GM10266 (cell line): Measurements from ENCODE around the gene PARP12.

Source experiments
- DNase-seq: peaks from one replicate; pipeline ENCODE4 v3.0.0; 2012; ENCODE audit errors: extremely low spot score
- TF ChIP-seq, protein P1 (sequence below): IDR thresholded peaks from 2 replicates; pipeline ENCODE4 v1.5.1; 2012; ENCODE audit warnings: mild to moderate bottlenecking, low read depth; ENCODE audit not compliant: control insufficient read depth, insufficient read depth; ENCODE audit errors: missing control alignments

PARP12 gene

DNA sequence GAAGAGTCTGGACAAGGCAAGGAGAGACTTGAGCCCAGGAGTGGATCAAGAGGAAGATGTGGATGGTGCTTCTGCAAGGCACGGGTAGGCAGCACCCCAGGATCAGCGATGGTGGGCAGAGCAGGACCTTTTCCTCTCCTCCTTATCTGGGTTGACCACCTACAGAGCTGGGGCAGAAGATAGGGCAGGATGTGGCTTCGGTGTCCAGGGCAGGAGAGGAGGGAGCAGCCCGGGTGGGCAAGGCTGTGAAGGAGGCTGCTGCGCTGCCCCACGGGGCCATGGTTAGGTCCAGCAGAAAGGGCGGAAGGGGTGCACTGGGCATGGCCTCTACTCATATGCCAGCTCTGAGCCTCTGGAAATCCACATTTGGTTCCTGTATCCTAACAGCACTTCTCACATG, 20.0 kb upstream of the PARP12 start:
- TF ChIP-seq, protein P1, sequence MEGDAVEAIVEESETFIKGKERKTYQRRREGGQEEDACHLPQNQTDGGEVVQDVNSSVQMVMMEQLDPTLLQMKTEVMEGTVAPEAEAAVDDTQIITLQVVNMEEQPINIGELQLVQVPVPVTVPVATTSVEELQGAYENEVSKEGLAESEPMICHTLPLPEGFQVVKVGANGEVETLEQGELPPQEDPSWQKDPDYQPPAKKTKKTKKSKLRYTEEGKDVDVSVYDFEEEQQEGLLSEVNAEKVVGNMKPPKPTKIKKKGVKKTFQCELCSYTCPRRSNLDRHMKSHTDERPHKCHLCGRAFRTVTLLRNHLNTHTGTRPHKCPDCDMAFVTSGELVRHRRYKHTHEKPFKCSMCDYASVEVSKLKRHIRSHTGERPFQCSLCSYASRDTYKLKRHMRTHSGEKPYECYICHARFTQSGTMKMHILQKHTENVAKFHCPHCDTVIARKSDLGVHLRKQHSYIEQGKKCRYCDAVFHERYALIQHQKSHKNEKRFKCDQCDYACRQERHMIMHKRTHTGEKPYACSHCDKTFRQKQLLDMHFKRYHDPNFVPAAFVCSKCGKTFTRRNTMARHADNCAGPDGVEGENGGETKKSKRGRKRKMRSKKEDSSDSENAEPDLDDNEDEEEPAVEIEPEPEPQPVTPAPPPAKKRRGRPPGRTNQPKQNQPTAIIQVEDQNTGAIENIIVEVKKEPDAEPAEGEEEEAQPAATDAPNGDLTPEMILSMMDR: no peak
- DNase-seq: no peak

DNA sequence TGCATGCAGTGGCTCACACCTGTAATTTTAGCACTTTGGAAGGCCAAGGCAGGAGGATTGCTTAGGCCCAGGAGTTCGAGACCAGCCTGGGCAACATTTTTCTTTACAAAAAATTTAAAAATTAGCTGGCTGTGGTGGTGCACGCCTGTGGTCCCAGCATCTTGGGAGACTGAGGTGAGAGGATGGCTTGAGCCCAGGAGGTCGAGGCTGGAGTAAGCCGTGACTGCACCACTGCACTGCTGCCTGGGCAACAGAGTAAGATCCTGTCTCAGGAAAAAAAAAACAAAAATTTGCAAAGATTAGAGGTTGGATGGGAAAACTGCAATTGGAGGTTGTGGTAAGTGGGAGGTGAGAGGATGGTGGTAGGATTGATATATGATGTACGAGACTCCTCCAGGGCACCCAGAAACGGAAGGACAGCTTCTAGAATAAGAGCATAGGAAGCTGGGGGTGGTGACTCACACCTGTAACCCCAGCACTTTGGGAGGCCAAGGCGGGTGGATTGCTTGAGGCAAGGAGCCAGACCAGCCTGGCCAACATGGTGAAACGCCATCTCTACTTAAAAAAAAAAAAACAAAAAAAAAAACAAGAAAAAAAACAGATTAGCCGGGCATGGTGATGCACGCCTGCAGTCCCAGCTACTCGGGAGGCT, 19.1 kb upstream of the PARP12 start:
- no peak for DNase-seq
- TF ChIP-seq, protein P1: no peak

DNA sequence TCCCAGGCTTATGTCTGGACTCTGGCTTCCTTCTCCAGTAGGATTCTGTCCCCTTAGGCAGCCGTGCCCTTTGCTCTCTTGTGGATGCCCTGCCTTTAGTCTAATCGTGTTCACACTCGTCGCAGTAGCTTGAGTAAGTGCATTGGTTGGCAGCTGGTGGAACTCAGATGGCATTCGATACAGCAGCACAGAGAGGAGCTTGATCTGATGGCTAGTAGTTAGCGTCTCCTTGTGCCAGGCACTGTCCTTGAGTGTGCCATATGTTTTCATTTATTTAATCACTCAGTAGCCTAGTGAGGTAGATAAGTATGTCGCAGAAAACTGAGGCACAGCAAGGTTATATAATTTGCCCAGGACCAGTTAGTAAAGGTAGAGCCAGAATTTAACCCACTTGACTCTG, 18.2 kb upstream of the PARP12 start:
- TF ChIP-seq, protein P1: no peak
- DNase-seq: no peak

DNA sequence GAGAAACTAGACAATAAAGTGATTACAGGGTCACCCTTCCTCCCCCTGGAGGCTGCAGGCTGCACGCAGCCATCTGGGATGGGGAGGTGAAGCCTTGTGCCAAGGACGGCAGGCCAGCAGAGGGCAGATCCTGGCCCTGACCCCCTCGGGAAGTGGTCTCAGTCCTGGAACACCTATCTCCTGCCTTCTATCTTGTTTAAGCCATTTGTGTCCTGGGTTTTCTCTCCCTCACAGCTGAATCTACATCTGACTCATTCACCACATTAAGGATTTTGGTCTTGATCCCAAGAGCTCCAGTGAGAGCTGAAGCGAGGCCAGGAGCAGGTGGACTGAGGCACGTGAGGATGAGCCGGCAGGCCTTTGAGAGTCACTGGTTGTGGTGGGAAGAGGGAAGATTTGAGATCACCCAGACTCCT, 16.4 kb upstream of the PARP12 start:
- TF ChIP-seq, protein P1: no peak
- DNase-seq: no peak

DNA sequence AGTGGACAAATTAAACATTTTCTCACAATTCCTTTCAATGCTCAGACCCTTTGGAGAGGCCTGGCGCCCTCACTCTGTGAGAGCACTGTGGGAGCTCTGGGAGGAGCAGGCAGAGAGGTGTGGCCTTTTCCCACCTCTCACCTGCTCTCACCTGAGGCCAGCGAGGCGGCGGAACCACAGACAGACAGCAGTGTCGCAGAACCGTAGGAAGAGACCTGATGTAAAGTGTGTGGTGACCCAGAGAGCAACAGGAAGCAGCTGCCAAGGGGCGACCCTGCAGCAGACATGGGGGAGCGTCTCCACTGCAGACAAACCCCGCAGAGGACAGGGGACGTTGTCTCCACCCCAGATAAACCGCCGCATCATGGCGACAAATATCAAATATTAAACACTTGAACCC, 15.6 kb upstream of the PARP12 start:
- no peak for DNase-seq
- TF ChIP-seq, protein P1: no peak

DNA sequence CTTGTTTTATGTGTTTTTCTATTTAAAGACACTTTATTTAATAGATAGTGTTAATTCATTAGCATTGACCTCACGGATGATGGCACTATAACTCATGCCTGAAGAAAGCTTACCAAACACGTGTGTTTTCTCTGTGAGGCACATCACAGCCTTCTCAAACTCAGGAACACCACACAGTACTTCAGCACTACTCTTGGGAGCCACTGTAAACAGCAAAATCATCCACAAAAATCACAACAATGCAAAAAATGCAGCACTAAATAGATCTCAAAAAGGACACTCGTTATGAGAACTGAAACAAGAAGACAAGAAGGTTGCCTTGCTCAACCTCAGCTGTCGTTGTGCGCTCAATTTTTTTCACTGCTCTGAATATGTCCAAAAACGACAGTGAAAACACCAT, 12.0 kb upstream of the PARP12 start:
- TF ChIP-seq, protein P1: no peak
- no peak for DNase-seq

DNA sequence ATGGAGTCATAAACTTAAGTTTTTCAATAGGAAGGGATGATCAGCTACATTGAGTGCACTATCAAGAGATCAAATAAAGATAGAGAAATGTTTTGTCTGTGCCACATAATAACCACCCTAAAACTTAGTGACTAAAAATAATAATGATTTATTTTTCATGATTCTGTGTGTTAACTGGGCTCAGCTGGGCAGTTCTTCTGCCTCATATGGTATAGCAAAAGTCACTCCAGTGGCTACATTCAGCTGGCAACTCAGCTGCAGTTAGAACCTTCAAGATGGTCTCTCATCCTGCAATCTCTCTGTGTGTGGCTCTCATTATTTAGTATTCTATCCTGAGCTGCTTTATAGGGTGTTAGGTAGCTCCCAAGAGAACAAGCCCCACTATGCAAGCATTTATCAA, 7.8 kb upstream of the PARP12 start:
- DNase-seq: no peak
- TF ChIP-seq, protein P1: no peak
